Measurements from ENCODE around the gene RALGAPB.
"Not testable (repeated sequence)": the region's sequence is repeated elsewhere in the genome, so short reads cannot be mapped to it uniquely, and the experiment has no call there.

The RALGAPB gene

DNA sequence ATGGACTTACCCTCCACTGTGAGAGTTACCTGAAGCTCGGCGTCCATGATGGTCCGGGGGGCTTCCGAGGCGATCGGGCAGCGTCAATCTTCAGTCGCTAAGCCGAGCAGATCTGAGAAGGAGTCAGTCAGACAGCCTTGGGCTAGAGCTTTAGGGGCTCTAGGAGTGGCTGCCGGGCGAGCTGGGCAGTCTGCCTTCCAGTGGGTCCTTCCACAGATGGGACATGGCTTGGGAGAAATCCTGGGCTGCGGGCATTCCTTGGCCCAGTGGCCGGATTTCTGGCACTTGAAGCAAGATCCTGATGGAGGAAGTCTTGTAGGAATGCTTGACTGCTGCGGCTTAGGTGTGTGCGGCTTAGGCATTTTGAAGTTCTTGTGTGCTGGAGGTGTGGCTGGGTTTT lies 123.2 kb downstream of the RALGAPB start:
- not testable (repeated sequence) for H3K79me2 ChIP-seq (ENCODE audit: insufficient read depth, low read depth); H3K4me2 ChIP-seq; H4K20me1 ChIP-seq (ENCODE audit: insufficient read depth); H3K9ac ChIP-seq; H3K27me3 ChIP-seq (ENCODE audit: insufficient read depth, low read depth); H3K36me3 ChIP-seq (ENCODE audit: insufficient read depth); H3K4me1 ChIP-seq (ENCODE audit: low read depth, poor library complexity, severe bottlenecking); H3K27ac ChIP-seq; H2AFZ ChIP-seq (ENCODE audit: low read depth); H3K4me3 ChIP-seq (IDR thresholded peaks at IDR 0.05; ENCODE audit: insufficient read depth, low read depth, low read length)

DNA sequence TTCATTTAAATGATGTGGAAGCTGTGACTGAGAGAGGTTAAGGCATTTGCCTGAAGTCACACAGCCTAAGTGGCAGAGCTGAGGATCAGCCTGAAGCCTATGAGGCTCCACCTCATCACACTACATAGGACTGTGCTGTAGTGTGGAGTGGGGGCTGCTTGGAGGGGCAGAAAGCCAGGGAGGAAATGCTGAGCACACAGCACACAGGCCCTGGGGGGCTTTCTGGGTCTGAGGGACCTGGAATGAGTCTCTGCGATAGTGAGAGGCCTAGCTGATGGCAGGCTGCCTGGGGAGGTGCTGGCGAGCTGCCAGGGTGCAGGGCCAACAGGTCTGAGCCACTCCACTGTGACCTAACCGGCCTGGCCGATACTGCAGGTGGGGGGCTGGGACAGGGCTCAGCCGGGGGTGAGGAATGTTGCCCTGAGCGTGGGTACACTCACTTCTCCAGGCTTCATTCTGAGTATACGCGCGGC lies 126.8 kb downstream of the RALGAPB start:
- H3K27ac ChIP-seq, result no peak overlapping the region
- no peak overlapping the region for H2AFZ ChIP-seq (ENCODE audit: low read depth)
- no peak overlapping the region for H3K4me3 ChIP-seq (IDR thresholded peaks at IDR 0.05; ENCODE audit: insufficient read depth, low read depth, low read length)
- no peaks in the 10 kb centered on the region for H3K36me3 ChIP-seq (ENCODE audit: insufficient read depth)
- no peaks in the 10 kb centered on the region for H4K20me1 ChIP-seq (ENCODE audit: insufficient read depth)
- H3K27me3 ChIP-seq (ENCODE audit: insufficient read depth, low read depth), result 0 out of 2 replicates have a peak, but pooled peaks cover 5% of the 10 kb centered on the region
- H3K4me1 ChIP-seq (ENCODE audit: low read depth, poor library complexity, severe bottlenecking), result no peaks in the 10 kb centered on the region
- H3K9ac ChIP-seq, result no peak overlapping the region
- H3K4me2 ChIP-seq, result no peak overlapping the region
- TF ChIP-seq, protein P1, sequence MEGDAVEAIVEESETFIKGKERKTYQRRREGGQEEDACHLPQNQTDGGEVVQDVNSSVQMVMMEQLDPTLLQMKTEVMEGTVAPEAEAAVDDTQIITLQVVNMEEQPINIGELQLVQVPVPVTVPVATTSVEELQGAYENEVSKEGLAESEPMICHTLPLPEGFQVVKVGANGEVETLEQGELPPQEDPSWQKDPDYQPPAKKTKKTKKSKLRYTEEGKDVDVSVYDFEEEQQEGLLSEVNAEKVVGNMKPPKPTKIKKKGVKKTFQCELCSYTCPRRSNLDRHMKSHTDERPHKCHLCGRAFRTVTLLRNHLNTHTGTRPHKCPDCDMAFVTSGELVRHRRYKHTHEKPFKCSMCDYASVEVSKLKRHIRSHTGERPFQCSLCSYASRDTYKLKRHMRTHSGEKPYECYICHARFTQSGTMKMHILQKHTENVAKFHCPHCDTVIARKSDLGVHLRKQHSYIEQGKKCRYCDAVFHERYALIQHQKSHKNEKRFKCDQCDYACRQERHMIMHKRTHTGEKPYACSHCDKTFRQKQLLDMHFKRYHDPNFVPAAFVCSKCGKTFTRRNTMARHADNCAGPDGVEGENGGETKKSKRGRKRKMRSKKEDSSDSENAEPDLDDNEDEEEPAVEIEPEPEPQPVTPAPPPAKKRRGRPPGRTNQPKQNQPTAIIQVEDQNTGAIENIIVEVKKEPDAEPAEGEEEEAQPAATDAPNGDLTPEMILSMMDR (conservative IDR thresholded peaks at IDR 0.05; ENCODE audit: low read depth, low read length), result no peak
- H3K79me2 ChIP-seq (ENCODE audit: insufficient read depth, low read depth), result no peaks in the 10 kb centered on the region

DNA sequence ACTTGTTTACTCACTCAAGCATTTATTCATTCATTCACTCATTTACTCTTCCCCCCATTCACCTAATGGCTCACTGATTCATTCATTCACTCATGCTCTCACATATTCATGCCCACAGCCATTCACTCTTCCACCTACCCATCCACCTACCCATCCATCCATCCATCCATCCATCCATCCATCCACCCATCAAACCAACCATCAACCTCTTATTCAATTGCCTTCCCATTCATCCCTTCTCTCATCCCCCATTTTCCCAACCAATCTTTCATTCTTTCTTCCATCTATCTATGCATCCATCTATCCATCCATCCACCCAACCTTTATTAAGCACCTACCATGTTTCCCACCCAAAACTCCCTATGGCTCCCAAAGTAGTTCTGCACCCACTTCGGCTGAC lies 127.4 kb downstream of the RALGAPB start:
- H3K4me2 ChIP-seq, result no peak overlapping the region
- H3K27ac ChIP-seq, result no peak overlapping the region
- TF ChIP-seq, protein P1 (conservative IDR thresholded peaks at IDR 0.05; ENCODE audit: low read depth, low read length), result no peak
- H2AFZ ChIP-seq (ENCODE audit: low read depth), result no peak overlapping the region
- no peak overlapping the region for H3K4me3 ChIP-seq (IDR thresholded peaks at IDR 0.05; ENCODE audit: insufficient read depth, low read depth, low read length)
- no peaks in the 10 kb centered on the region for H3K4me1 ChIP-seq (ENCODE audit: low read depth, poor library complexity, severe bottlenecking)
- no peak overlapping the region for H3K9ac ChIP-seq
- H3K36me3 ChIP-seq (ENCODE audit: insufficient read depth), result no peaks in the 10 kb centered on the region
- no peaks in the 10 kb centered on the region for H3K79me2 ChIP-seq (ENCODE audit: insufficient read depth, low read depth)
- no peaks in the 10 kb centered on the region for H4K20me1 ChIP-seq (ENCODE audit: insufficient read depth)
- 0 out of 2 replicates have a peak, but pooled peaks cover 5% of the 10 kb centered on the region for H3K27me3 ChIP-seq (ENCODE audit: insufficient read depth, low read depth)

DNA sequence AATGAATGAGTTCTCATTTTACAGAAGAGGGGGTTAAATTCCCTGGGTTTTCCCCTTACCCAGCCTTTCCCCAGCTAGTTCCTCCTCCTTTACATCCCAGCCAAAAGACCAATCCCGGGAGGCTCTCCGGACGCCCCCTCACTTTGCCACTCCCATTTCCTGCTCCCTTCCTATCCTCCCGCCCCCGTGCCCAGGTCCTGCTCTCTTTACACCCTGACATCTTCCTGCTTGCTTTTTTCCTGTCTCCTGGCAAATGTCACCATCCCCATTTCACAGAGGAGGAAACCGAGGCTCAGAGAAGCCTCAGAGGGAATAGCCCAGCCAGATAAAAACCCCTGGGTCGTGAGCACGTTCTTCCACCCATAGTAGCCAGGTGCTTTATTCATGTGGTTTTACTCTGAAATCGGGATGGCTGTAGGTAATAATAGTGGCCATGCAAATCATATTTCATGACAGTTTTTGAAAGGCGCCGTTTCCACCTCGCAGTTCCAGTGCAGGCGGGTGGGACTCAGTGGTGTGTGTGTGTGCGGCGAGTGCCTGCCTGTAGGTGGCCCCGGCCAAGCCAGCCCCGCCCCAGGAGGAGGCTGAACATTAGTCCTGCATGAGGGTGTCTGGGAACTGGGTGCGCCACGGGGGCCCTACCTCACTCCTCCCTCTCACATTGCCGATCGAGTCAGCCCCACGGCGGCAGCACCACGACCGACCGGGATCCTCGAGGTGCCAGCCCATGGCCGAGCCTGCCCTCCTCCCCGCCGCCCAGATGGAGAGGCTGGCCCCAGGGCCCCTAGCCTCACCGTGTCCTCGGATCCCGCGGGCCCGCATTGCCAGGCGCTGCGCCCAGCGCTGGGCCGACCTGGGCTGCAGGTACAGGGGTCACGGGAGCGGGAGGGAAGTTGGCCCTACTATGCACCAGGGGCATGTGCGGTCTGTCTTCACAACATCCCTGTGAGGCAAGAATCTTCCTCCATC lies 128.9 kb downstream of the RALGAPB start, which contains the start of gene ARHGAP40:
ARHGAP40 (plus strand) TSS at position 594 of the 969 bp plus-strand sequence.
- H2AFZ ChIP-seq (ENCODE audit: low read depth), result no peak within 1 kb of the TSS
- H3K9ac ChIP-seq, result no peak within 1 kb of the TSS
- no peak within 1 kb of the TSS for H3K4me2 ChIP-seq
- H3K27ac ChIP-seq, result no peak within 1 kb of the TSS
- H3K36me3 ChIP-seq (ENCODE audit: insufficient read depth), result no peaks in the 10 kb centered on the region
- no peaks in the 10 kb centered on the region for H4K20me1 ChIP-seq (ENCODE audit: insufficient read depth)
- 0 out of 2 replicates have a peak, but pooled peaks cover 5% of the 10 kb centered on the region for H3K27me3 ChIP-seq (ENCODE audit: insufficient read depth, low read depth)
- H3K4me1 ChIP-seq (ENCODE audit: low read depth, poor library complexity, severe bottlenecking), result no peaks in the 10 kb centered on the region
- H3K79me2 ChIP-seq (ENCODE audit: insufficient read depth, low read depth), result no peaks in the 10 kb centered on the region
- H3K4me3 ChIP-seq (IDR thresholded peaks at IDR 0.05; ENCODE audit: insufficient read depth, low read depth, low read length), result no peak within 1 kb of the TSS
- TF ChIP-seq, protein P1 (conservative IDR thresholded peaks at IDR 0.05; ENCODE audit: low read depth, low read length), result no peak

DNA sequence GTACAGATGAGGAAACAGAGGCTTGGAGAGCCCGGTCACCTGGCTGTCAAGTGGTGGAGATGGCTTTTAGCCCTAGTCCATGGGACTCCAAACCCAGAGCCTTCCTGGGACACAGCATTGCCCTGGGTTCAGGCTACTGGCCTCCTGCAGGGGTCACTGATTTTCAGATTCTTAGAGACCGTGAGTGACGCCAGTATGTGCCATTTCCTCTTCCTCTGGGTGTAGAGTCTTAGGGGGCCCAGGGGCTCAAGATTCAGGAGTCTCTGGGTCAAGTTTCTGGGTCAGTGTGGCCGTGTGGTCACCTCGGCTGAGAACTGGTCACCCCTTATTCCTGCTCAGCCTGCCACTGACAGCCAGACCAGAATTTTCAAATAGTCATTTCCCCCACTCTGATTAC lies 129.5 kb downstream of the RALGAPB start:
- H4K20me1 ChIP-seq (ENCODE audit: insufficient read depth), result no peaks in the 10 kb centered on the region
- no peaks in the 10 kb centered on the region for H3K4me1 ChIP-seq (ENCODE audit: low read depth, poor library complexity, severe bottlenecking)
- no peaks in the 10 kb centered on the region for H3K36me3 ChIP-seq (ENCODE audit: insufficient read depth)
- H3K4me2 ChIP-seq, result no peak overlapping the region
- TF ChIP-seq, protein P1 (conservative IDR thresholded peaks at IDR 0.05; ENCODE audit: low read depth, low read length), result no peak
- H3K9ac ChIP-seq, result no peak overlapping the region
- H2AFZ ChIP-seq (ENCODE audit: low read depth), result no peak overlapping the region
- H3K79me2 ChIP-seq (ENCODE audit: insufficient read depth, low read depth), result no peaks in the 10 kb centered on the region
- no peak overlapping the region for H3K27ac ChIP-seq
- no peak overlapping the region for H3K4me3 ChIP-seq (IDR thresholded peaks at IDR 0.05; ENCODE audit: insufficient read depth, low read depth, low read length)
- 0 out of 2 replicates have a peak, but pooled peaks cover 5% of the 10 kb centered on the region for H3K27me3 ChIP-seq (ENCODE audit: insufficient read depth, low read depth)

Measured in KMS-11 (cell line).